T-helper 17 cell (primary cell): ENCODE data around the gene SEPTIN11. TPM values are rescaled to one million over a fixed set of nuclear protein-coding genes. Genes with fewer than 3 reads are reported as not detected.
A peak's percentile ranks its signal among the peaks of the same experiment; 100 is the strongest.

Experiments
- ATAC-seq: fragments of 150-1000 bp; cut with Tn5 transposase; 2 replicates; pipeline ENCODE4 v1.10.0; 2021; ENCODE audit warnings: mild to moderate bottlenecking, moderate library complexity
- DNase-seq, 3 donors: peaks; one replicate each; pipeline versions ENCODE4 v3.0.0 to v3.0.0-alpha.2; 2020 to 2021
- H3K9me3 ChIP-seq: one replicate; pipeline ENCODE4 v1.7.0; 2013; ENCODE audit warnings: low read length, mild to moderate bottlenecking; ENCODE audit not compliant: control insufficient read depth, poor library complexity, severe bottlenecking
- H3K27ac Mint-ChIP-seq: one replicate; pipeline ENCODE4 v1.8.0; 2022; ENCODE audit warnings: mild to moderate bottlenecking, moderate library complexity, mixed read lengths
- H3K27me3 Mint-ChIP-seq: one replicate; pipeline ENCODE4 v1.8.0; 2022; ENCODE audit warnings: mixed read lengths
- H3K36me3 Mint-ChIP-seq: one replicate; pipeline ENCODE4 v1.8.0; 2022; ENCODE audit warnings: low read depth, mixed read lengths
- H3K4me1 Mint-ChIP-seq: one replicate; pipeline ENCODE4 v1.8.0; 2022; ENCODE audit warnings: mild to moderate bottlenecking, mixed read lengths
- H3K4me3 Mint-ChIP-seq: one replicate; pipeline ENCODE4 v1.8.0; 2022; ENCODE audit warnings: mild to moderate bottlenecking, moderate library complexity, mixed read lengths
- total RNA-seq, 4 donors: library from RNA in 2 of 4; stranded (reverse) in 2 of 4; gene quantifications; one replicate each; pipeline ENCODE4 v1.2.3 and lab custom pipeline; 2022 to 2026

Gene SEPTIN11
- total RNA-seq, 2 donors from 2014 or later = 21.4 to 40.3 TPM

- Mint-ChIP-seq H3K4me1 (no peaks in the 10 kb centered on the region), H3K36me3 (no peaks in the 10 kb centered on the region), H3K27me3 (no peaks in the 10 kb centered on the region), H3K27ac (no peak overlapping the region), H3K4me3 (no peak overlapping the region)
- DNase-seq (no peak), ATAC-seq (no peak)
- H3K9me3 ChIP-seq = no peaks in the 10 kb centered on the region
Measured at GRCh38 chr4:76943129-76943620, 6.4 kb upstream of the SEPTIN11 start.

- H3K4me3 Mint-ChIP-seq = no peak overlapping the region
- ATAC-seq = no peak
- no peaks in the 10 kb centered on the region for H3K27me3 Mint-ChIP-seq
Measured at GRCh38 chr4:76943790-76944189, 5.8 kb upstream of the SEPTIN11 start.

DNA sequence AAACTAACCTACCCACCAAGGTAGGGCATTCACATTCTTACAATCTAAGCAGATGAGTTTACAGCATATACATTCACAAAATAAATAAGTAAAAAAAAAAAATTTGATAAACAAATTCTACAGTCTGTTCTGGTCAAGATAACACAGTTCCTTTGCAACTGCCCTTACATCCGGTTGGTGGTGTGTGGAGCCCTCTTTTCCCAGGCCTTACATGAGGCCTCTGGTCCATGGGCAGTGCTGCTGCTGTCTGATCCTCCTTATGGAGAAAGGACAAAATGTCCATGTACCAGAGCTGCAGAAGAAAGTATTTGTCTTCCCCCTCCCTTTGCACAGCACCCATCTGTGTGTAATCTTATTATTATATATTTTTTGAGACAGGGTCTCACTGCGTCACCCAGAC, 2.2 kb upstream of the SEPTIN11 start:
- ATAC-seq (no peak), DNase-seq (no peak)
- no peaks in the 10 kb centered on the region for H3K9me3 ChIP-seq
- Mint-ChIP-seq H3K4me3 (no peak overlapping the region), H3K27ac (peak overlapping the region; percentile 92), H3K27me3 (no peaks in the 10 kb centered on the region), H3K4me1 (peaks cover 22% of the 10 kb centered on the region), H3K36me3 (no peaks in the 10 kb centered on the region)

More at GRCh38 chr4:76943790-76944189, 5.8 kb upstream of the SEPTIN11 start:
- H3K9me3 ChIP-seq = no peaks in the 10 kb centered on the region
- Mint-ChIP-seq H3K4me1 (peaks cover 4% of the 10 kb centered on the region), H3K27ac (peak overlapping the region; percentile 57), H3K36me3 (no peaks in the 10 kb centered on the region)
- no peak for DNase-seq

DNA sequence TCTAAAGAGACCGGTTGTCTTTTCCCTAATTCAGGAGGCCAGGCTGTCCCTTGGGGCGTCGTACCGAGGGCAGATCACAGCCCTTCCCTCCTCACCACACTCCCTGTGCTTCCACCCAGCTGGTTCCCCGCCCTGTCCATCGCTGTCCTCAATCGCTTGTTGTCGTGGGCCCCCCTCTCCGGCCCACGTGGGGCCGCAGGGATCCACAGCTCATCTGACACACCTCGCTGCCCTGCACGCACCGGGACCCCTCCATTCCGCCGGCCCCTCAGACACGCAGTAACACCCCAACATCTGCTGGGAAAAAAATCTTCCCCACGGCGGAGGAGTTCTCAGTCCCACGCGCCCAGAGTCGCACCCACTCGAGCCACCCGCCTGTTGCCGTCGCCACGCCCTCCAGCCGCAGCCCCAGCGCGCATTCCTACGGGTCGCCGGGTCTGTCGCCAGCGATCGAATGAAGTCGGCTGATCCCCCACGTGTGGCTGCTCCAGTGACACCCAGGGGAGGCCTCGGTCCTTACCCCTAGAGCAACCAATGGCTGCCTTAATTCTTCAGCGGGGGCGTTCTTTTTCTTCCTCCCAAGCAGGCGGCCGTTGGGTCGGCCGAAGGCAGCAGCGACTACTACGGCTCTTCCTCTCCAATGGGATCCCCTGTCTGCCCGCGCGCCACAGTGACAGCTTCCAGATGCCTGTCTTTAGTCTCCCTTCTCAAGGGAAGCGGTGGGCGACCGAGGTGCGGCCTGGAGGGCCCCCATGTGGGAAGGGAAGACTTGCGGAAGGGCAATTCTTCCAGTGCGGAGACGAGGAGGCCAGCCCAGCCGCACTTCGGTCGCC, 893 bp upstream of the SEPTIN11 start:
- H3K4me3 Mint-ChIP-seq = peak overlapping the region; percentile 94
- peak; percentile 59 for ATAC-seq
- DNase-seq = peak; percentile 42 to 57 (median 57)
- H3K4me1 Mint-ChIP-seq = peaks cover 27% of the 10 kb centered on the region
- no peaks in the 10 kb centered on the region for H3K36me3 Mint-ChIP-seq
- no peaks in the 10 kb centered on the region for H3K9me3 ChIP-seq
- peak overlapping the region; percentile 92 for H3K27ac Mint-ChIP-seq
- no peaks in the 10 kb centered on the region for H3K27me3 Mint-ChIP-seq

DNA sequence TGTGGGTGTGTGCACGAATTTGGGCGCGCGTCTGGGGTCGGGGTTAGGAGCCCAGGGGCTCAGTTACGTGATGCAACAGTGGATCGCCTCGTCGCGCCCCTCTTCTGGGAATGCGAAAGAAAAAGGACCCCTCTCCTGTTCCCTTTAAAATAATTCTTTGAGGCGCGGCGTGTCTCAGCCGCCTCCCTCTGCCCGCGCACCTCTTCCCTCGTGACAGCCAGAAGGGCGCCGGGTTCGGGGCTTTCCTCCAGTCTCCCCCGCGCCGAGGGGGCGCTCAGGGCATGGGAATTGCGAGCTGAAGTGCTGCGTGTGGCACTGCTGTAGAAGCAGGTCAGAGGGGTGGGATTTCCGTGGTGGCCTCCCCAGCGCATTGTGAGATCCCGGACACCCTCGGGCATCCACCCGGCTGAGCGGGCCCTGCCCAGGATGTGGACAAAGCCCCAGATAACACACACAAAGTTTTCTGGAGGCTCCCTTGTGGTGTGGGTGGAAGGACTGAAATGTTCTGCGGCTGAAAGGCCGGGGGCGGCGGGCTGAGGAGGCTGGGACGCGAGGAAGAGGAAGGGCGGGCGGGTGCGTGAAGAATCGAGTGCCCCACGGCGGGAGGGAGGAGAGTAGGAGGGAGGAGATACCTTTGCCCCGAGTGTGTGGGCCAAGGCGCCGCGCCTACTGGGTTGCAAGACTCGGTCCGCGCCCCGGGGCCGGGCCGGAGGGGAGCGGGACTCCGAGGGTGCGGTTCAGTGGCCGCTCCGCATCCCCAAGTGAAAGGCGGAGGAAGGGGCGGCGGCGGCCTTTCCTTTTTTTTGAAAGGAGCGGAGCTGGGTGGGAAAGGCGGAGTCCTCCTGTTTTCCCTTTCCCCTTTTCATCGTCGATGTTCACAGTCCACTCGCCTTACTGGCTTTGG, 752 bp downstream of the SEPTIN11 start:
- Mint-ChIP-seq H3K36me3 (no peaks in the 10 kb centered on the region), H3K27me3 (no peaks in the 10 kb centered on the region), H3K4me3 (peak overlapping the region; percentile 94), H3K4me1 (peaks cover 29% of the 10 kb centered on the region), H3K27ac (peak overlapping the region; percentile 92)
- DNase-seq = peak; percentile 30 to 48 (median 37)
- H3K9me3 ChIP-seq = no peaks in the 10 kb centered on the region
- ATAC-seq = peak; percentile 48

DNA sequence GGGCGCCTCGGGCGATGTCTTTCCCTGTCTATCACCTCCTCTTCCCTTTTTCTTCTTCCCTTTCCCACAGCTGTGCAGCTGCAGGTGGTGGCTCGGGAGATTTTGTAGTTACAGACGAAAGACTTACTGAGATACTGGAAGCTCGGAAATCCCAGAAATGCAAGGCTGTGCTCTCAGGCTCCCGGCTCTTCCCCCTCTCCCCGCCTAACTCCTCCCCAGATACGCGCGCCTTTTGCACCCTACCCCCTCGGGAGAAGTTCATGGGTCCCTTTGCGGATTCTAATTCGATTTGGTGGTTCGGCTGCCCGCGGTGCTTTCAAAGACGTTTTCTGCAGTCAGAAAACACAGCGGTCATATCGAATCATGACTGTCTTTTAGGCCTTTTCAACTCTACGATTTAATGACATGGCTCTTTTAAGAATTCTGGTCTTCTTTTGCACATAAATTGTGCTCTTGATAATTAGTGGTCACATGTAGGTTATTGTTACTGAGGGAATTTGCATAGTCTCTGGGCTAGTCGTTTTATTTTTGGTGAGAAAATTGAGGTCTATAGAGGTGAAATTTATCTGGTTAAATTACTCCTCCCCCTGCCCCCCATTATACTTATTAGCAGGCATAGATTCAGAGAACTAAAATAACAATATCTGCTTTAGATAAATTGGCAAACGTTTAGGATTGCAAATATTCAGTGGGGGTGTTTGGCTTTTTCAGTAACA, 1.6 kb downstream of the SEPTIN11 start:
- ATAC-seq (no peak), DNase-seq (no peak)
- H3K36me3 Mint-ChIP-seq = no peaks in the 10 kb centered on the region
- H3K4me3 Mint-ChIP-seq = peak overlapping the region; percentile 94
- peak overlapping the region; percentile 92 for H3K27ac Mint-ChIP-seq
- H3K4me1 Mint-ChIP-seq = peaks cover 29% of the 10 kb centered on the region
- H3K9me3 ChIP-seq = no peaks in the 10 kb centered on the region
- no peaks in the 10 kb centered on the region for H3K27me3 Mint-ChIP-seq

GRCh38 chr4:76951672-76952010, 2.1 kb downstream of the SEPTIN11 start:
- DNase-seq = no peak
- peaks cover 29% of the 10 kb centered on the region for H3K4me1 Mint-ChIP-seq
- H3K27ac Mint-ChIP-seq = peak overlapping the region; percentile 92
- peak overlapping the region; percentile 94 for H3K4me3 Mint-ChIP-seq
- no peaks in the 10 kb centered on the region for H3K27me3 Mint-ChIP-seq
- ATAC-seq = no peak
- no peaks in the 10 kb centered on the region for H3K9me3 ChIP-seq
- no peaks in the 10 kb centered on the region for H3K36me3 Mint-ChIP-seq

DNA sequence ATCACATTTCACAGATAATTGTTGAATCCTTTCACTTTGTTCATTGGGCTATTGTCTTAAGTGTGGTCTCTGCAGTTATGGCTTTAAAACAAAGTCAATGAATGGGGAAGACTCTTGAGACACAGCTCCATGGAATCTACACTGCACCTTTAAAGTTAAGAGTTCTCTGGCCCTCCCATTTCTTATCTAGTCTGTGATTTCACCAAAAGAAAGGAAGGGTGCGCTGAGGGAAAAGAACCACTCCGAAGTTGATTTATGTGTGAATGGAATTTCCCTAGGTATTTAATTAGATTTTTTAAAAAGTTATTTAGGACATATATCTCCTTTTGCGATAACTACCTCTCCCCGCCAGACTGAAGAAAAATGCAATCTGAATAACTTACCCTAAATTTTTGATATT, 2.5 kb downstream of the SEPTIN11 start:
- Mint-ChIP-seq H3K27ac (no peak overlapping the region), H3K27me3 (no peaks in the 10 kb centered on the region), H3K4me1 (peaks cover 29% of the 10 kb centered on the region), H3K36me3 (no peaks in the 10 kb centered on the region), H3K4me3 (peak overlapping the region; percentile 19)
- DNase-seq (no peak), ATAC-seq (no peak)
- H3K9me3 ChIP-seq = no peaks in the 10 kb centered on the region

- Mint-ChIP-seq H3K4me3 (no peak overlapping the region), H3K4me1 (peaks cover 31% of the 10 kb centered on the region), H3K36me3 (no peaks in the 10 kb centered on the region), H3K27ac (no peak overlapping the region), H3K27me3 (no peaks in the 10 kb centered on the region)
- DNase-seq (no peak), ATAC-seq (no peak)
- H3K9me3 ChIP-seq = no peaks in the 10 kb centered on the region
Measured at GRCh38 chr4:76952656-76953582, 3.4 kb downstream of the SEPTIN11 start.

DNA sequence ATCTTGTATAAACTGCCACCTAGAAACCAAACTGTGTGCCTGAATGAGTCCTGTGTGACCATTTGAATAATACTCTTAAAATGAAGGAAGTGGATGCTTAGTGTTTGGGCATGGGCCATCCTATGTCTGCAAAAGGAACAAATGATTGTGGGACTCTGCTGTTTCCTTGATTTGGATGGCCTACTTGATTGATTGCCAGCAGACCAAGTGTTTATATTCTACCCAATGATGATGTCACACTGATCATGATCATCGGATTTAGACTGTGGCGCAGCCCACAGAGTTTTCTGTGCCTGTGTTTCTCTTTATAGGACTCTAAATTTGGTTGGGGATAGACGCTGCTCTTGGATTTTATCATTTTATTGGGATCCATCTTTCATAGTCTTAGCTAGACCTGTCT, 4.4 kb downstream of the SEPTIN11 start:
- ATAC-seq (no peak), DNase-seq (no peak)
- Mint-ChIP-seq H3K27me3 (no peaks in the 10 kb centered on the region), H3K4me1 (peaks cover 31% of the 10 kb centered on the region), H3K4me3 (no peak overlapping the region), H3K36me3 (no peaks in the 10 kb centered on the region), H3K27ac (no peak overlapping the region)
- no peaks in the 10 kb centered on the region for H3K9me3 ChIP-seq

DNA sequence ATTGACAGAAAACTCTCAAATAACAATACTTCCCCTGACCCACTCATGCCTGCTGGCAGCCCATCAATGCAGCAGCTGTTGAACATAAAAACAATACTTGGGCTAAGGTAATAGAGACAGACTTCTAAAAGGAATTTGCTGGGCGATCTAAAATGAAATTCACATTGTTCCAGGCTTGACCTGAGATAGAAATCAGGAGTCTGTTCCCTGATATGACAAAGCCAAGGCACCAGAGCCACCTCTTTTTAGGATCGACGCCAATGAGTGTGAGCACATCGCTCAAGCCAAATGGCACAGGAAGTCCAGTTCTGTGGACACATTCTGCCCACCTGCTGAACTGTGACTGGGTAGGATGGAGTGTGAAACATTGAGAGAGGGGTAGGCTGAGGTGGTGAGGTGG, 4.9 kb downstream of the SEPTIN11 start:
- peaks cover 30% of the 10 kb centered on the region for H3K4me1 Mint-ChIP-seq
- H3K9me3 ChIP-seq = no peaks in the 10 kb centered on the region
- H3K36me3 Mint-ChIP-seq = no peaks in the 10 kb centered on the region
- H3K27ac Mint-ChIP-seq = no peak overlapping the region
- no peaks in the 10 kb centered on the region for H3K27me3 Mint-ChIP-seq
- no peak overlapping the region for H3K4me3 Mint-ChIP-seq
- ATAC-seq (no peak), DNase-seq (no peak)

DNA sequence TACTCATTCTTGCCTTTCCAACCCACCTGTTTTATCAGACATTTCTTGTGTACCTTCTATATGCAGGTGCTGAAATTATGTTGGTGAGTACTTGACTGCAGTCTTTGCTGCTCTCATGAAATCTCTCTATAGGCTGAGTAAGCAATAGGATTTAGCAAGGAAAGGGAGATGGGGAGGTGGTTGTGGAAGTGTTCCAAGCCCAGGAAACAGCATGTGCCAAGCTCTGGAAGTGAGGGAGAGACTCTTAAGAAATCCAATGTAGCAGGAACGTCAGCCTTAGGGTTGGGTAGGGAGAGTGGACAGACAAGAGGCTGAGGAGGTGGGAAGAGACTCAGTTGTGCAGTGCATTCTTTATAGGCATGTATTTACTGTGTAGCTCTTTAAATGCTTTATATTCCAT, 5.6 kb downstream of the SEPTIN11 start:
- Mint-ChIP-seq H3K4me3 (no peak overlapping the region), H3K4me1 (peaks cover 28% of the 10 kb centered on the region), H3K27me3 (no peaks in the 10 kb centered on the region), H3K36me3 (no peaks in the 10 kb centered on the region), H3K27ac (no peak overlapping the region)
- no peak for ATAC-seq
- DNase-seq = no peak
- H3K9me3 ChIP-seq = no peaks in the 10 kb centered on the region
